CD14-positive monocyte (primary cell): Measurements from ENCODE around the gene LCE5A. TPM values are rescaled to one million over a fixed set of nuclear protein-coding genes. Genes with fewer than 3 reads are reported as not detected.

ENCODE experiments used
- DNase-seq, 3 donors: peaks; one replicate each; pipeline ENCODE4 v3.0.0-alpha.2; 2011 to 2022
- H2AFZ ChIP-seq: 2 replicates; pipeline ENCODE4 v1.6.0; 2012; ENCODE audit warnings: mild to moderate bottlenecking, low read depth, low read length, inconsistent platforms; ENCODE audit not compliant: insufficient read depth, poor library complexity, severe bottlenecking
- H3K27ac ChIP-seq, 2 donors: 1 replicate in 1 of 2; 2 replicates in 1 of 2; pipeline ENCODE4 v1.5.1; 2012 to 2013; ENCODE audit warnings: low read length in 2 of 2, control low read depth in 1 of 2, inconsistent platforms in 1 of 2, low read depth in 1 of 2, mild to moderate bottlenecking in 1 of 2
- H3K27me3 ChIP-seq, 2 donors: one replicate each; pipeline versions ENCODE4 v1.6.0 to v1.6.1; 2011 to 2013; ENCODE audit warnings: low read length in 2 of 2; ENCODE audit not compliant: control insufficient read depth in 2 of 2, insufficient read depth in 2 of 2
- H3K36me3 ChIP-seq, 2 donors: replicated peaks in 1 of 2; 1 replicate in 1 of 2; 2 replicates in 1 of 2; pipeline versions ENCODE4 v1.5.1 to v1.6.1; 2012 to 2013; ENCODE audit warnings: low read length in 2 of 2, control low read depth in 1 of 2, inconsistent platforms in 1 of 2, mild to moderate bottlenecking in 1 of 2; ENCODE audit not compliant: insufficient read depth in 2 of 2, control insufficient read depth in 1 of 2
- H3K4me1 ChIP-seq, 2 donors: 1 replicate in 1 of 2; 2 replicates in 1 of 2; pipeline versions ENCODE4 v1.5.1 to v1.6.1; 2012 to 2013; ENCODE audit warnings: low read length in 2 of 2, control low read depth in 1 of 2, inconsistent platforms in 1 of 2, mild to moderate bottlenecking in 1 of 2, moderate library complexity in 1 of 2; ENCODE audit not compliant: insufficient read depth in 2 of 2, control insufficient read depth in 1 of 2
- H3K4me2 ChIP-seq: replicated peaks from 2 replicates; pipeline ENCODE3; 2012; ENCODE audit warnings: low read length, moderate library complexity, mild to moderate bottlenecking; ENCODE audit not compliant: poor library complexity, severe bottlenecking; ENCODE audit errors: extremely low read depth
- H3K4me3 ChIP-seq, 3 experiments: fragments of 200-600 bp in 1 of 3; sonication (generic) in 1 of 3; replicated peaks in 1 of 3; 1 replicate in 2 of 3; 2 replicates in 1 of 3; pipeline ENCODE4 v1.5.1; 2011 to 2013; ENCODE audit warnings: low read length in 3 of 3, mild to moderate bottlenecking in 3 of 3, control low read depth in 2 of 3, low read depth in 2 of 3, inconsistent platforms in 1 of 3, moderate library complexity in 1 of 3
- H3K79me2 ChIP-seq: 2 replicates; pipeline ENCODE4 v1.6.0; 2012; ENCODE audit warnings: mild to moderate bottlenecking, control low read depth, inconsistent platforms, low read length, moderate library complexity; ENCODE audit not compliant: insufficient read depth
- H3K9ac ChIP-seq: 2 replicates; pipeline ENCODE4 v1.6.0; 2017; ENCODE audit warnings: low read length, mild to moderate bottlenecking; ENCODE audit not compliant: insufficient read depth, poor library complexity, severe bottlenecking
- H3K9me3 ChIP-seq, 2 donors: replicated peaks in 1 of 2; 1 replicate in 1 of 2; 2 replicates in 1 of 2; pipeline versions ENCODE4 v1.5.1 to v1.6.1; 2012 to 2013; ENCODE audit warnings: low read length in 2 of 2, control low read depth in 1 of 2; ENCODE audit not compliant: control insufficient read depth in 1 of 2, insufficient read depth in 1 of 2
- H4K20me1 ChIP-seq: 2 replicates; pipeline ENCODE4 v1.6.0; 2012; ENCODE audit warnings: mild to moderate bottlenecking, low read length, control low read depth, moderate library complexity; ENCODE audit not compliant: insufficient read depth
- H3K27ac Mint-ChIP-seq, 7 donors: one replicate each; pipeline ENCODE4 v1.8.0; 2020; ENCODE audit warnings: mild to moderate bottlenecking in 7 of 7, mixed read lengths in 7 of 7, moderate library complexity in 6 of 7, inconsistent platforms in 2 of 7
- H3K27me3 Mint-ChIP-seq, 3 donors: one replicate each; pipeline ENCODE4 v1.8.0; 2021 to 2022; ENCODE audit warnings: low read depth in 3 of 3, mild to moderate bottlenecking in 3 of 3, mixed read lengths in 3 of 3, moderate library complexity in 3 of 3, inconsistent platforms in 1 of 3
- H3K36me3 Mint-ChIP-seq, 2 donors: one replicate each; pipeline ENCODE4 v1.8.0; 2020; ENCODE audit warnings: mixed read lengths in 2 of 2, inconsistent platforms in 1 of 2, mild to moderate bottlenecking in 1 of 2
- H3K4me1 Mint-ChIP-seq: one replicate; pipeline ENCODE4 v1.8.0; 2020; ENCODE audit warnings: mild to moderate bottlenecking, mixed read lengths
- H3K4me3 Mint-ChIP-seq, 2 donors: one replicate each; pipeline ENCODE4 v1.8.0; 2020; ENCODE audit warnings: mild to moderate bottlenecking in 2 of 2, mixed read lengths in 2 of 2, moderate library complexity in 1 of 2
- H3K9me3 Mint-ChIP-seq, 7 donors: one replicate each; pipeline ENCODE4 v1.8.0; 2020 to 2022; ENCODE audit warnings: mixed read lengths in 7 of 7, mild to moderate bottlenecking in 6 of 7, moderate library complexity in 6 of 7, inconsistent platforms in 2 of 7
- CTCF ChIP-seq: fragments of 200-600 bp; IDR thresholded peaks from one replicate; pipeline ENCODE4 v1.8.0; 2022; ENCODE audit warnings: antibody characterized with exemption, mild to moderate bottlenecking
- WGBS: methylation state at CpG from one replicate; pipeline ENCODE4 v1.1.5; 2013; ENCODE audit warnings: missing lambda C conversion rate; ENCODE audit not compliant: insufficient coverage; 5-methylcytosine and 5-hydroxymethylcytosine counted together
- intact Hi-C, 2 donors: fragments of 100-400 bp; cut with micrococcal nuclease; formaldehyde crosslinking; loops; one replicate each; pipeline versions ENCODE4 v1.15.0 to v1.15.1; 2023
- polyA plus RNA-seq, 3 donors: library from polyadenylated mRNA; depleted of rRNA in 1 of 3; unstranded in 2 of 3; stranded (reverse) in 1 of 3; fragments of 300-500 nt in 2 of 3; fragments of >200 nt in 1 of 3; fragmentation: Illumina TruSeq in 2 of 3; gene quantifications; 1 replicate in 2 of 3; 2 replicates in 1 of 3; pipeline ENCODE4 v1.2.3, GENCODE V29; 2012 to 2021

LCE5A gene
- polyA plus RNA-seq, 3 donors: not detected

- no peaks in the 10 kb centered on the region for H3K36me3 ChIP-seq
- no peaks in the 10 kb centered on the region for H3K79me2 ChIP-seq
- no peak overlapping the region for H3K9ac ChIP-seq
- no peak for DNase-seq
- no peak overlapping the region for H3K4me3 Mint-ChIP-seq
- H3K4me2 ChIP-seq: no peak overlapping the region
- no peak overlapping the region for H3K27ac ChIP-seq
- no peak overlapping the region for H2AFZ ChIP-seq
- peaks cover 0 to 2% (median 0%) of the 10 kb centered on the region in 7 donors for H3K9me3 Mint-ChIP-seq
- no peaks in the 10 kb centered on the region for H3K36me3 Mint-ChIP-seq
- H3K27me3 Mint-ChIP-seq: peaks cover 2 to 8% (median 2%) of the 10 kb centered on the region in 3 donors
- 85% methylated on average over 2 of the region's 2 CpGs for WGBS
- H3K27me3 ChIP-seq: no peaks in the 10 kb centered on the region
- no peaks in the 10 kb centered on the region for H3K4me1 ChIP-seq
- TF ChIP-seq CTCF: no peak
- no peaks in the 10 kb centered on the region for H4K20me1 ChIP-seq
- H3K4me1 Mint-ChIP-seq: no peaks in the 10 kb centered on the region
- H3K9me3 ChIP-seq: no peaks in the 10 kb centered on the region
- H3K4me3 ChIP-seq: no peak overlapping the region
- intact Hi-C loops: no loop called here
- H3K27ac Mint-ChIP-seq: no peak overlapping the region
These were observed 5.5 kb upstream of the LCE5A start for GRCh38 chr1:152505083-152505482.

GRCh38 chr1:152506899-152507498 is 3.6 kb upstream of the LCE5A start:
- no peak overlapping the region for H3K4me3 Mint-ChIP-seq
- peaks cover under 1 to 4% of the 10 kb centered on the region in 2 donors for H3K27me3 ChIP-seq
- H3K9ac ChIP-seq: no peak overlapping the region
- no peaks in the 10 kb centered on the region for H3K36me3 Mint-ChIP-seq
- no peaks in the 10 kb centered on the region for H3K36me3 ChIP-seq
- H3K9me3 Mint-ChIP-seq: peaks cover 0 to 2% (median 0%) of the 10 kb centered on the region in 7 donors
- 90% methylated on average over 1 of the region's 1 CpG for WGBS
- no peaks in the 10 kb centered on the region for H3K4me1 Mint-ChIP-seq
- no peak for TF ChIP-seq CTCF
- no peak overlapping the region for H3K4me2 ChIP-seq
- H2AFZ ChIP-seq: no peak overlapping the region
- no peak overlapping the region for H3K4me3 ChIP-seq
- H3K9me3 ChIP-seq: no peaks in the 10 kb centered on the region
- peaks cover 8 to 13% (median 11%) of the 10 kb centered on the region in 3 donors for H3K27me3 Mint-ChIP-seq
- no peak for DNase-seq
- intact Hi-C loops: no loop called here
- no peaks in the 10 kb centered on the region for H3K4me1 ChIP-seq
- no peak overlapping the region for H3K27ac Mint-ChIP-seq
- no peaks in the 10 kb centered on the region for H3K79me2 ChIP-seq
- no peak overlapping the region for H3K27ac ChIP-seq
- no peaks in the 10 kb centered on the region for H4K20me1 ChIP-seq
